ENCODE results near the gene PIGS.
A peak's percentile ranks its signal among the peaks of the same experiment; 100 is the strongest.
"Not testable (repeated sequence)": the region's sequence is repeated elsewhere in the genome, so short reads cannot be mapped to it uniquely, and the experiment has no call there.

Gene PIGS

DNA sequence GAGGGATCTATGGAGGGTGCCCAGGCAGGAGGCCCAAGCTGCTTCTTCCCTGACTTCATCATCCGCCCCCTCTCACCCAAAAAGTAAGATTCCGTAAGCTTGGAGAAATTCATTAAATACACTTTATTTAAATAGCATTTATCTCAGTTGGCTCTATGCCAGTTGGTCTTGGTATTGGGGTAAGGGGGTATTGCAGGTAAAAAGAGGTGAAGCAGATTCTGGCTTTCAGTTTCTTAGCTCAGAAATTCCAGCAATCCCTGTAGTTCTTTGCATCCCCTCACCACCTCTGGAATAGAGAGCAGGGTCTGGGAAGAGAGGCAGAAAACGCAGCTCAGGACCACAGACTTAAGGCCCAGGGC lies 6.1 kb upstream of the PIGS start:
- no peak overlapping the region for H3K4me3 ChIP-seq (ENCODE audit: low read depth, low read length)
- no peak for DNase-seq
- no peak overlapping the region for H3K27ac ChIP-seq
- H3K36me3 ChIP-seq (replicated peaks): peaks cover 12% of the 10 kb centered on the region
- no peaks in the 10 kb centered on the region for H3K27me3 ChIP-seq (replicated peaks)
- TF ChIP-seq, protein P1, sequence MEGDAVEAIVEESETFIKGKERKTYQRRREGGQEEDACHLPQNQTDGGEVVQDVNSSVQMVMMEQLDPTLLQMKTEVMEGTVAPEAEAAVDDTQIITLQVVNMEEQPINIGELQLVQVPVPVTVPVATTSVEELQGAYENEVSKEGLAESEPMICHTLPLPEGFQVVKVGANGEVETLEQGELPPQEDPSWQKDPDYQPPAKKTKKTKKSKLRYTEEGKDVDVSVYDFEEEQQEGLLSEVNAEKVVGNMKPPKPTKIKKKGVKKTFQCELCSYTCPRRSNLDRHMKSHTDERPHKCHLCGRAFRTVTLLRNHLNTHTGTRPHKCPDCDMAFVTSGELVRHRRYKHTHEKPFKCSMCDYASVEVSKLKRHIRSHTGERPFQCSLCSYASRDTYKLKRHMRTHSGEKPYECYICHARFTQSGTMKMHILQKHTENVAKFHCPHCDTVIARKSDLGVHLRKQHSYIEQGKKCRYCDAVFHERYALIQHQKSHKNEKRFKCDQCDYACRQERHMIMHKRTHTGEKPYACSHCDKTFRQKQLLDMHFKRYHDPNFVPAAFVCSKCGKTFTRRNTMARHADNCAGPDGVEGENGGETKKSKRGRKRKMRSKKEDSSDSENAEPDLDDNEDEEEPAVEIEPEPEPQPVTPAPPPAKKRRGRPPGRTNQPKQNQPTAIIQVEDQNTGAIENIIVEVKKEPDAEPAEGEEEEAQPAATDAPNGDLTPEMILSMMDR (IDR thresholded peaks at IDR 0.05; ENCODE audit: low read depth, low read length, missing control alignments): no peak
- in situ Hi-C loops (cut with HindIII; ENCODE audit: low pct_ligation_motif_present, low sequenced_read_pairs): no loop called here

- DNase-seq: peak; percentile 87
- TF ChIP-seq, protein P1 (IDR thresholded peaks at IDR 0.05; ENCODE audit: low read depth, low read length, missing control alignments): peak; percentile 13
- Histone ChIP-seq H3K27ac (no peak within 1 kb of the TSS), H3K36me3 (replicated peaks) (peaks cover 10% of the 10 kb centered on the region), H3K4me3 (ENCODE audit: low read depth, low read length) (peak within 1 kb of the TSS; percentile 41), H3K27me3 (replicated peaks) (no peaks in the 10 kb centered on the region)
- in situ Hi-C loops (cut with HindIII; ENCODE audit: low pct_ligation_motif_present, low sequenced_read_pairs): no loop called here
Observed at GRCh38 chr17:28576758-28577465, 5.6 kb upstream of the PIGS start, which contains the start of gene ALDOC. TSS of gene ALDOC (minus strand) at chr17:28576895. CDS start at chr17:28575532, 1,363 bp downstream.

GRCh38 chr17:28576016-28576415 lies 4.7 kb upstream of the PIGS start:
- H3K27ac ChIP-seq; DNase-seq; H3K27me3 ChIP-seq (replicated peaks); H3K4me3 ChIP-seq (ENCODE audit: low read depth, low read length); in situ Hi-C loops (cut with HindIII; ENCODE audit: low pct_ligation_motif_present, low sequenced_read_pairs): not testable (repeated sequence)
- H3K36me3 ChIP-seq (replicated peaks): peaks cover 10% of the 10 kb centered on the region

GRCh38 chr17:28575126-28575795 lies 3.9 kb upstream of the PIGS start:
- Histone ChIP-seq H3K27ac (no peak overlapping the region), H3K4me3 (ENCODE audit: low read depth, low read length) (no peak overlapping the region), H3K36me3 (replicated peaks) (peaks cover 10% of the 10 kb centered on the region), H3K27me3 (replicated peaks) (no peaks in the 10 kb centered on the region)
- DNase-seq: no peak
- in situ Hi-C loops (cut with HindIII; ENCODE audit: low pct_ligation_motif_present, low sequenced_read_pairs): no loop called here
- TF ChIP-seq, protein P1 (IDR thresholded peaks at IDR 0.05; ENCODE audit: low read depth, low read length, missing control alignments): peak; percentile 8

- TF ChIP-seq, protein P1 (IDR thresholded peaks at IDR 0.05; ENCODE audit: low read depth, low read length, missing control alignments): no peak
- Histone ChIP-seq H3K27me3 (replicated peaks) (no peaks in the 10 kb centered on the region), H3K36me3 (replicated peaks) (peaks cover 10% of the 10 kb centered on the region), H3K4me3 (ENCODE audit: low read depth, low read length) (no peak overlapping the region), H3K27ac (no peak overlapping the region)
- in situ Hi-C loops (cut with HindIII; ENCODE audit: low pct_ligation_motif_present, low sequenced_read_pairs): no loop called here
- DNase-seq: no peak
Observed at GRCh38 chr17:28574526-28574925, 3.2 kb upstream of the PIGS start.

DNA sequence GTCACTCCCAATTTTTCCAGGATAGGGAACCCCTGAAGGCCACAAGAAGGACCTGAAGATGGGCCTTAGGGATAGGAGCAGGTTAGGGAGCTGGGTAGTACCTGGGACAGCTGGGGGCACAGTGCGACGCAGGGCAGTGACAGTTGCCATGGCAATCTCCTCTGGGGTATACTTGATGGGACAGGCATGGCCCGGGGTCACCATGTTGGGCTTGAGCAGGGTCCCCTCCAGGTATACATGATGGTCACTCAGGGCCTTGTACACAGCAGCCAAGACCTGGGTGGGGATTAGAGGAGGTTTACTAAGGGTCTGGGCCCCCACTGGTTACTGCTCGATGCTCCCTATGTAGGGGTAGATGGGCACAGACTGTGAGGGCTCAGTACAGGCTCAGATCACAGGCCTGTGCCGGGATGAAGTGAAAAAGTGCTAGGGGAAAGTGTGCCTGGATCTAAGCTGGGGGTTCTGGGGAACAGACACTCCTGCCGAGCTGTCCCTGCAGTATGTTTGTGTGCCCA lies 2.7 kb upstream of the PIGS start:
- DNase-seq: no peak
- Histone ChIP-seq H3K4me3 (ENCODE audit: low read depth, low read length) (no peak overlapping the region), H3K27me3 (replicated peaks) (no peaks in the 10 kb centered on the region), H3K36me3 (replicated peaks) (peaks cover 10% of the 10 kb centered on the region), H3K27ac (no peak overlapping the region)
- TF ChIP-seq, protein P1 (IDR thresholded peaks at IDR 0.05; ENCODE audit: low read depth, low read length, missing control alignments): no peak
- in situ Hi-C loops (cut with HindIII; ENCODE audit: low pct_ligation_motif_present, low sequenced_read_pairs): no loop called here

All from brain microvascular endothelial cell (primary cell).